ENCODE measurements around the gene ICOSLG.

The ICOSLG gene

DNA sequence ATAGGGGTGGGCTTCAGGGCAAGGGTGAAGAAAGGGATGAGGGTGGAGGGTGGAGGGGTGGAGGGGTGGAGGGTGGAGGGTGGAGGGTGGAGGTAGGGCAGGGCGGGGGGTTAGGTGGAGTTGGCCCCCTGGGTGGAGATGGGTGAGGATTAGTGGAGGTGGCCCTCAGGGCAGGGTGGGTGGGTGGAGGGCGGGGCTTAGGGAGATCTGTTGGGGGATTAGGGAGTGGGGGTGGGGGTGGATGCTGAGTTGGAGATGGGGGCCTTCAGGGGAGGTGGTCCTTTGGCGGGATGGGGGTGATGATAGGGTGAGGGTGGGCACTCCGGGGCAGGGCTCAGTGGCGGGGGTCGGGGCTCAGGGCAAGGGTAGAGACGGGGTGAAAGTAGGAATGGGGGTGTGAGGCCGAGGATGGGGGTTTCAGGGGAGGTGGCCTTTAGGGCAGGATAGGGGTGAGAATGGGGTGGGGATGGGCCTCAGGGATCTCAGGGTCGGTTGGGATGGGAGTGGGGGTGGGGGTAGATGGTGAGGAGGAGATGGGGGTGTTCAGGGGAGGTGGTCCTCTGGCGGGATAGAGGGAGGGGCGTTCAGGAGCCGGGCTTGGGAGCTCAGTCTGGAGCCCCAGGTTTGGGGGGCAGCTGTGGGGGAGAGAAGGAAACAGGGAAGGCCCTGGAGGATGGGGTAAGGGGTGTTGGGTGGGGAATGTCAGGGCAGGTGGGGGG, 21.8 kb upstream of the ICOSLG start:
- H3K4me3 ChIP-seq (replicated peaks; ENCODE audit: low read depth, low read length): no peak overlapping the region
- no peaks in the 10 kb centered on the region for H3K27me3 ChIP-seq (replicated peaks; ENCODE audit: control insufficient read depth, insufficient read depth, low read length)
- H3K36me3 ChIP-seq (ENCODE audit: control insufficient read depth, insufficient read depth, low read length): no peaks in the 10 kb centered on the region
- DNase-seq (ENCODE audit: extremely low read depth, insufficient read length): no peak
- TF ChIP-seq, protein P1, sequence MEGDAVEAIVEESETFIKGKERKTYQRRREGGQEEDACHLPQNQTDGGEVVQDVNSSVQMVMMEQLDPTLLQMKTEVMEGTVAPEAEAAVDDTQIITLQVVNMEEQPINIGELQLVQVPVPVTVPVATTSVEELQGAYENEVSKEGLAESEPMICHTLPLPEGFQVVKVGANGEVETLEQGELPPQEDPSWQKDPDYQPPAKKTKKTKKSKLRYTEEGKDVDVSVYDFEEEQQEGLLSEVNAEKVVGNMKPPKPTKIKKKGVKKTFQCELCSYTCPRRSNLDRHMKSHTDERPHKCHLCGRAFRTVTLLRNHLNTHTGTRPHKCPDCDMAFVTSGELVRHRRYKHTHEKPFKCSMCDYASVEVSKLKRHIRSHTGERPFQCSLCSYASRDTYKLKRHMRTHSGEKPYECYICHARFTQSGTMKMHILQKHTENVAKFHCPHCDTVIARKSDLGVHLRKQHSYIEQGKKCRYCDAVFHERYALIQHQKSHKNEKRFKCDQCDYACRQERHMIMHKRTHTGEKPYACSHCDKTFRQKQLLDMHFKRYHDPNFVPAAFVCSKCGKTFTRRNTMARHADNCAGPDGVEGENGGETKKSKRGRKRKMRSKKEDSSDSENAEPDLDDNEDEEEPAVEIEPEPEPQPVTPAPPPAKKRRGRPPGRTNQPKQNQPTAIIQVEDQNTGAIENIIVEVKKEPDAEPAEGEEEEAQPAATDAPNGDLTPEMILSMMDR (IDR thresholded peaks at IDR 0.05; ENCODE audit: insufficient read depth, low read length, poor library complexity, severe bottlenecking): no peak

DNA sequence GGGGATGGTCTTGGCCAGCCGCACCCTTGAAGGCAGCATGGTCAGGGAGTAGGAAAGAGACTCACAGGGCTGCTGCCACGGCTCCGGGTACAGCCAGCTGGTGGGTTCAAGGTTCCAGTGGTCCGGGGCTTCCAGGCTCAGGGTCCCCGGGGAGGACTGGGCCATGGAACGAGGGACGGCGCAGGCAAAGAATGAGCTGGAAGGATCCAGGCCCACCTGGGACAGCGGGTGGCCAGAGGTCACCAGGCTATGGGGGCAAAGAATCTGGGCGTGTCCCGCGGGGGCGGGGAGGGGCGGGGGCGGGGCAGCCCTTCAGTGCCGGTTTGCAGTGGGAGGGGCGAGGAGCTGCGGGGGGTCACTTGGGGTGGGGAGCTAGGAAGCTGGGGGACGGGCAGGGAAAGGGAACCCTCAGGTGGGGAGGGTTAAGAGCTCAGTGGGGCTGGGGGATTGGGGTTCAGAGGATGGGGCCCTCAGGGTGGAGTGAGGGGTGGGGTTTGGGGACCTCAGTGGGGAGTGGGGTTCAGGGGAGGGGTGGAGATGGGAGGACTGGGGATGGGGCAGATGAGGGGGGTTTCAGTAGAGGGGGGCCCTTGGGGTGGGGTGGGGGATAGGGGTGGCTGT, 21.0 kb upstream of the ICOSLG start, which contains the start of gene DNMT3L:
Gene DNMT3L (minus strand): TSS at position 223 of the 621 bp plus-strand sequence. CDS start 638 bp downstream, outside the sequence.
- Histone ChIP-seq H3K27me3 (replicated peaks; ENCODE audit: control insufficient read depth, insufficient read depth, low read length) (no peaks in the 10 kb centered on the region), H3K4me3 (replicated peaks; ENCODE audit: low read depth, low read length) (no peak within 1 kb of the TSS), H3K36me3 (ENCODE audit: control insufficient read depth, insufficient read depth, low read length) (no peaks in the 10 kb centered on the region)
- no peak for DNase-seq (ENCODE audit: extremely low read depth, insufficient read length)
- TF ChIP-seq, protein P1 (IDR thresholded peaks at IDR 0.05; ENCODE audit: insufficient read depth, low read length, poor library complexity, severe bottlenecking): no peak

DNA sequence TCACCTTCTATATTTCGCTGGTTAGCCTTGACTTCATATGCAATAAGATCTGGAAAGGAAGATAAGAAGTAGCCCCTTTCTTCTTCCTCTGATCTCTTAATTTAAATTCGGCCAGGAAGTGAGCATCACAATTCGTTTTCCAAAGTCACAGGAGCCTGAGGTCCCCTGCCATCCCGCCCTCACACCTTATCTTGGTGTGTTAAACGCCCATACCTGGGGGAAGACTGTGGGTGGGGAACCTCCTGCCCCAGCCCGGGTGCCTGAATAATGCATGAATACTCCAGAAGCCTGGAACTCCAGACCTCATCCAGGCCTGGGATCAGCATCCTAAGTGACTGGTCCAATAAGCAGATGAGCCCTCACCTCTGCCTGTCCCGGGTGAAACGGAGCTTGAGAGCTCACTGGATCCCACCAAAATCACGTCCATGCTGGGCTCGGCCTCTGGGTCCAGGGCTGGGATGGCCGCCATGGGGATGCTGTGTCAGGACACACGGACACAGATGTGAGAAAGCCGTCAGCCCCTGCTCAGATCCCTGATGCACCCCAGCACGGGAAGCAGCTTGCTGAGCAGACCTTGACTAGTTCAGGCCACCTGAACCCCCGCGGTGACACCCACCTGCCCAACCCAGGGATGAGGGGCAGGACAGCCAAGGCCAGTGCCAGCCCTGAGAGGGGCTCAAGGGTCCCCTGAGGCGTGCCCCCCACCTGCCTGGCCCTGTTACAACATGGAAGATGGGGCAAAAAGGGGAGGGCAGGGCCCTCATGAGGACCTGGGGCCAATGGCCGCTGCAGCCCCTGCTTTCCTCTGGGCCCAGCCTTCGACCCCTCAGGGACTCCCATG, 20.3 kb upstream of the ICOSLG start:
- no peak for DNase-seq (ENCODE audit: extremely low read depth, insufficient read length)
- Histone ChIP-seq H3K27me3 (replicated peaks; ENCODE audit: control insufficient read depth, insufficient read depth, low read length) (no peaks in the 10 kb centered on the region), H3K4me3 (replicated peaks; ENCODE audit: low read depth, low read length) (no peak overlapping the region), H3K36me3 (ENCODE audit: control insufficient read depth, insufficient read depth, low read length) (no peaks in the 10 kb centered on the region)
- TF ChIP-seq, protein P1 (IDR thresholded peaks at IDR 0.05; ENCODE audit: insufficient read depth, low read length, poor library complexity, severe bottlenecking): no peak

DNA sequence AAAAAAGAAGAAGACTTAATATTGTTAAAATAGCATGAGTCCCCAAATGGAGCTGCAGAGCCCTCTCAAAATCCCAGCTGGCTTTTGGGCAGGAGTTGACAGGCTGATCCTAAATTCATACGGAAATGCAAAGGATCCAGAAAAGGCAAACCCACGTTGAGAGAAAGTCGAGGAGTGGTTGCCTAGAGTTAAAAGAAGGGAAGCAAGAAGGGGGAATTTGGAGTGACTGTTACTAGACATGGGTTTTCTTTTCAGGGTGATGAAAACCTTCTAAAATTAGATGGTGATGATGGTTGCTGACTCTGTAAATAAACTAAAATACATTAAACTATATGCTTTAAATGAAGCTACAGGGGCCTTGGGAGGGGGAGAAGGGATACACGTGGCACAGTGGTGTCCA, 19.3 kb upstream of the ICOSLG start:
- Histone ChIP-seq H3K36me3 (ENCODE audit: control insufficient read depth, insufficient read depth, low read length) (no peaks in the 10 kb centered on the region), H3K4me3 (replicated peaks; ENCODE audit: low read depth, low read length) (no peak overlapping the region), H3K27me3 (replicated peaks; ENCODE audit: control insufficient read depth, insufficient read depth, low read length) (no peaks in the 10 kb centered on the region)
- TF ChIP-seq, protein P1 (IDR thresholded peaks at IDR 0.05; ENCODE audit: insufficient read depth, low read length, poor library complexity, severe bottlenecking): no peak
- DNase-seq (ENCODE audit: extremely low read depth, insufficient read length): no peak

DNA sequence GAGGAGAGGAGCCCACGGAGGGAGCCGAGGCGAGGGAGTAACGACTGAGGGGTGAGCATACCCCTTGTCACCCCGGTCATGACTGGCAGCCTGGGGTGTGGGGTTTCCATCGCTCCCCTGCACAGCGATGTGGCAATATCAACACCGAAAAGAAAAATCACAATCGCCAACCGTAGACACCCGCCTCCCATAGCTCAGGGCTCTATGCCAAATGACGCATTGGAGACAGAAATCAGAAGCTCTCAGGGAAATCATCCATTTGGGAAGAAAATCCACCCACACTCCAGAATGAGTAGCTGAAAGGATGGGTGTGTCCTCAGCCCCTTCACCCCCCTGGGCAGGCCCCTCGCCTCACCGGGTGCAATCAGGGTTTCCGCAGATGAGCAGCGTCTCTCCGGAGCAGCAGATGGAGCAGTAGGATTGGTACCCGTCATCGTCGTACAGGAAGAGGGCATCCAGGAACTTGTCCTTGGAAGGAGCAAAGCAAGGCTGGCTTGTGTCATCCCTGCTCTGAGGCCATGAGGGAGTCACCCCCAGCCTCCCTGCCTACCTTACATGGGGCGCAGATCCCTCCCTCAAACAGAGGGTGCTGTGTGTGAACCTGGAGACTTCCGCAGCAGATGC, 18.5 kb upstream of the ICOSLG start:
- Histone ChIP-seq H3K36me3 (ENCODE audit: control insufficient read depth, insufficient read depth, low read length) (no peaks in the 10 kb centered on the region), H3K4me3 (replicated peaks; ENCODE audit: low read depth, low read length) (no peak overlapping the region), H3K27me3 (replicated peaks; ENCODE audit: control insufficient read depth, insufficient read depth, low read length) (no peaks in the 10 kb centered on the region)
- TF ChIP-seq, protein P1 (IDR thresholded peaks at IDR 0.05; ENCODE audit: insufficient read depth, low read length, poor library complexity, severe bottlenecking): no peak
- DNase-seq (ENCODE audit: extremely low read depth, insufficient read length): no peak
